HG03558 (cell line): ENCODE results near the gene WDR35.

Experiments
- ATAC-seq: cut with Tn5 transposase; IDR thresholded peaks from one replicate; pipeline ENCODE4 v1.9.1; 2021; ENCODE audit warnings: moderate number of reproducible peaks; ENCODE audit not compliant: unreplicated experiment; ENCODE audit errors: extremely low read depth

WDR35 gene

DNA sequence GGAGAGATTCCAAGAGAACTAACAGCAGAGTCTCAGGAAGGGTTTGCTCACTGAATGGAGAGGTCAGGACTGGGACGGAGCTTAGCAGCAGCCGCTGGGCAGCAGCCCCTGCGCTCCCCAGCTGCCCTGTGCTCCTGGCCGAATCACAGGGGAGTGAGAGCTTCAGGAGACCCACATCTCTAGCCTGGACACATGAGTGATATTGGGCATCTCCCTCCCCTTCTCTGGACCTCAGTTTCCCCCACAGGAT lies 22.1 kb upstream of the WDR35 start:
- ATAC-seq = no peak

GRCh38 chr2:20011276-20012031 lies 21.5 kb upstream of the WDR35 start:
- ATAC-seq = no peak

GRCh38 chr2:20008703-20009102 lies 18.8 kb upstream of the WDR35 start:
- no peak for ATAC-seq

DNA sequence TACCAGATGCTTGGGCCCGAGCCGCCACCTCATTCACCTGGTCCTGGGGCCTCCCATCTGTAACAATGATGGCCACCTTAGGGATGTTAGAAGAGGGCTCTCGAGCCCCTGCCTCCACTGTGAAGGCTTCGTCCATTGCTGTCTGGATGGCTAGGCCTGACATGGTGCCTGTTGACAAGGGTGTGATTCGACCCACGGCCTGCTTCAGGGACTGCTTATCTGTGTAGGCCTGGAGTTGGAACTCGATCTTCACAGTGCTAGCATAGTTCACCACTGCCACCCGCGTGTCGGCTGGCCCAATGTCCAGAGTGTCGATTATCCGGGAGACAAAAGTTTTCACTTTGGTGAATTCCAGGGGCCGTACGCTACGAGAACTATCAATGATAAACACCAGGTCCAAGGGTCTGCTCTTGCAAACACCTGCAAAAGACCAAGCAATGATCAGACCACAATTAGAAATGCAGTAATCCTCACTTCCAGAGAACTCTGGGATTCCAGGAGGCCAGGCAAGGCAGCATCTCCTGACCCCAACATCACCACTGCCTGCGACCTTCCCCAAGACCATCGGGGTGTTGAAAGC lies 16.1 kb upstream of the WDR35 start:
- ATAC-seq = no peak

DNA sequence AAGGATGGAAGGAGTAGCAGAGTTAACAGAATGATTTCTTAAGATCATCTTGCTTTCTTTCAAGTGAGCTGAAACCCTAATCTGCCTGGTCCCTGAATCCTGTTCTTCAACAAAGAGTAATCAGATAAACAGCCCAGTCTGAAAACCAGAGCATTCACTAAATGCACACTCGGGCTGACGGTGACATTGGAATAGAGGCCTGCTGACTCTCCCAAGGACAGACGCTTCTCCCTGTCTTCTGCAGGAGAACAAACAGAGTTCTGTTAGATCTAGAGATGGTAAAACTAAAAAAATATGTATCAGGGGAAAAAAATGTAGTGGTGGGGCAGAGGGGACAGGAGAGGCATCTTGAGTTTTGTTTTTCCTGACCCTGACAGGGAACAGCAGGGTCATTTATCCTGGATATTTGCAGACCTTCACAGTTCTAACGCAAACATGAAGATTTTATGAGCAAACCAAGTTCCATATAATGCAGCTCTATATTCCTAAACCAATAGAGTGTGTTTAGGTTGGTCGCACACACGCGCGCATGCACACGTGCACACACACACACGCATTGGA lies 15.2 kb upstream of the WDR35 start:
- ATAC-seq = no peak

DNA sequence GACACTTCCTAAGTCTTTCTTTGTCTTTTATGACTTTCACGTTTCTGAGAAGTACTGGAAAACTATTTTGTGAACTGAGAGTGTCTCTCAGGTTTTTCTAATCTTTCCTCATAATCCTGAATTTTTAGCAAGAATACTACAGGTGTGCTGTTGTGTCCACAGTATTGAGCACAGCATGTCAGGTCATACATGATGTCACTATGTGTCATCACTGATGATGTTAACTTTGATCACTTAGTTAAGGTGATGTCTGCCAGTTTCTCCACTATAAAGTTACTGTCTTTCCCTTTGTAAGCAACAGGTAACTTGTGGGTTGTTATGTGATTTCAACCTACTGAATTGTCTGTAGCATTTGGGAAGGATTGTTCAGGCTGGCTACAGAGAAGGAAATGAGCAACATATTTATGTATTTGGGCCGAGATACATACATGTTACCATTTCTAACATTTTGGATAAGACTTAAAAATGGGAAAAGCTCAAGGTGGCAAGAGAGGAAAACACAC lies 11.5 kb upstream of the WDR35 start:
- no peak for ATAC-seq

DNA sequence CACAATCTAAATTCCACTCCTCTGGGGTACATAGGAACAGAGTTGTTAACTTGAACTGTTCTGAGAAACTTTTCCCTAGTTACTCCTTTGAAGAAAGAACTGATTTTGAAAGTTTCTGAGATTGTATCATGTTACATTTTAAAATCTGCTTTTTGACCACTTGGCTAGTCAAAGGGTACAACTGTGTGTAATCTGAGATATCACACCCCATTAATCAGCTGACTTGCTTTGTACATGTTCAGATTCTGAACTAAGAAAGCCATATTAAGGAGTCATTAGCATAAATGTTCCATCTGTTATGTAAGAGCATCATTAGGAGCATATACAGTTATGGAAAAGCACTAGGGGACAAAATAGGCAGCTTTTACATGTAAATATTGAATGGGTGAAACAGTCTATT lies 3.8 kb upstream of the WDR35 start:
- no peak for ATAC-seq

- no peak for ATAC-seq
Observed at GRCh38 chr2:19991895-19992294, 2.0 kb upstream of the WDR35 start.

GRCh38 chr2:19990416-19990728 lies 467 bp upstream of the WDR35 start:
- ATAC-seq = no peak

DNA sequence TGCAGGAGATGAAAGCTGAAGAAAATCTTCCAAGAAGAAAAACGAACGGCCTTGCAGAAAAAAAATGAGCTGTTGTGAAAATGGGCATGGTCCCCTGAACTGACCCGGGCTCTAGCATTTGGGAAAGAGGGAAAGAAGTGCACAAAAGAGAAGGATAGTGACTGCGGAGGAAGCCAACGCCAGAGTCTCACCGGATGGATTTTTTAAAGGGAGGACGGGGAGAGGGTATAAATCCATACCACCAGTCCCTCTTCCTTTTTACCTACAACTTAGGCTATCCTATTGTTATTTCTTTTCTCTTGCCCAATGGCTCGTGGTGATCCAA lies 601 bp downstream of the WDR35 start:
- no peak for ATAC-seq

DNA sequence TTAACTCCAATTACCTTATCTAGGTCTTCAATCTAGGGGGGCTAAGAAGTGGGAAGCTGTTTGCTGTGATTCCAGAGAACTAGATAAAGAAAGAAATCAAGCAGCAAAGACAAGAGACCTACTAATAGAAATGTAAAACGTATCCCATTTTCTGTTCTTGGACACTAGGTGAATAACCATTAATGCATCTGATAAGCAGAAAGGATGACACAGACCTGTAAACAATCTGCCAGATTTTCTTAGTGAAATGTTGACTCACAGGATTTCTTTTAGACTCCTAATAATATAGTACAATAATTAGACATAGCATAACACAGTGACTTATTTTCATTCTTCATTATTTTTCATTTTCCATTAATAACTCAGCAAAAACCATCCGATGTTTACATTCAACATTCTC lies 1.3 kb downstream of the WDR35 start:
- ATAC-seq = no peak

GRCh38 chr2:19987936-19988335 lies 2.0 kb downstream of the WDR35 start:
- ATAC-seq = peak; percentile 41

DNA sequence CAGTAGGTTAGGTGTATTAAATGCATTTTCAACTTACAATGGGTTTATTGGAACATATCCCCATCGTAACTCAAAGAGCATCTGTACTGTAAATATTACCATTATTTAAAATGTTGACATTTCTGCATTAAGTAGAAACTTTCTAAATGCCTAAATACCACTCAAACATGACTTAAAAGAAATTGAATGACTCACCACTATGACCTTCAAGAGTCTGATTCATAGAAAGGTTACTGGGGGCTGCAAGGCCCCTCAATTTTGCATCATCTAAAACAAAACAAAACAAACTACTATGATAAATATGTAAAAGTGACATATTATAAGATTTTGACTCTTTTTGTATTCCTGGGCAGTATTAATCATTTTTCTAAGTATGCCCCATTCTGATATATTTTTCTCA lies 7.6 kb downstream of the WDR35 start:
- ATAC-seq = no peak

GRCh38 chr2:19979932-19980331 lies 10.0 kb downstream of the WDR35 start:
- no peak for ATAC-seq

- no peak for ATAC-seq
Observed at GRCh38 chr2:19973466-19973865, 16.4 kb downstream of the WDR35 start.

DNA sequence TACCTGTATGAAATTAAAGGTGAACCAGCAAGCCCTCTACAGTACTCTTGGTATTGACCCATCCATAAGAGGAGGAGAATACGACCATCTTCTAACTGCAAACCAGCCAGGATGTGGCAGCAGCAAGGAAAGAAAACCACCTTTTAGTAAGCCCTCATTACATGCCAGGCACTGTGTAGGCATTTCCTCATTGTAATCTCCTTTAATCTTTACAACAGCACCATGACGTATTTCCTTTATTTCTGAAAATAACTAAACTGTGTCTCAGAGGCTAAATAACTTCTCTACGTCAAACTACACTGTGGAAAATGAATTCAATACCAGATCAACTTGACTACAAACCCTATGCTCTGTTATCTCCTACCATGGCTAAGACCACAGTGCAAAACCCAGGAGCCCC lies 18.2 kb downstream of the WDR35 start:
- ATAC-seq = no peak

GRCh38 chr2:19963386-19963785 lies 26.5 kb downstream of the WDR35 start:
- ATAC-seq = no peak

- peak; percentile 84 for ATAC-seq
Observed at GRCh38 chr2:19955544-19956422, 34.1 kb downstream of the WDR35 start.

DNA sequence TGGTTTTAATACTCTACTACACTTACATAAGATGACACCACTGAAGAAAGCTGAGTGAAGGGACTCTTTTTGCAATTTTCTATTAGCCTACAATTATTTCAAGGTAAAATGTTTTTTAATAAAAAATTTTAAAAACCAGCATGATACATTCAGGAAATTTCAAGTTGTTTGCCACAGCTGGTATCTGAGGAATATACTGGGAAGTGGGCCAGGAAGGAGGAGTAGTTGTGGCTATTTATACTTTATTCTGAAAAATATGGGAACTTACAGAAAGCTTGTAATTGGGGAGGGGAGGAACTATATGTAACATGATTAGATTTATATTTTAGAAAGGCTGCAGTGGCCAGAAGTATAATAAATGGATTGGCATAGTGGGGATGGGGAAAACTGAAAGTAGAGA lies 40.8 kb downstream of the WDR35 start:
- ATAC-seq = no peak

- no peak for ATAC-seq
Observed at GRCh38 chr2:19947184-19947940, 42.5 kb downstream of the WDR35 start.
